ENCODE data around the gene RBM44.

Gene RBM44

GRCh38 chr2:237870126-237870525 lies 71.5 kb downstream of the RBM44 start:
- no peak for DNase-seq (ENCODE audit: low read depth in 2 of 2)

- DNase-seq (ENCODE audit: low read depth in 2 of 2): no peak
Observed at GRCh38 chr2:237870754-237871651, 72.4 kb downstream of the RBM44 start.

- no peak for DNase-seq (ENCODE audit: low read depth in 2 of 2)
Observed at GRCh38 chr2:237872178-237872887, 73.8 kb downstream of the RBM44 start.

DNA sequence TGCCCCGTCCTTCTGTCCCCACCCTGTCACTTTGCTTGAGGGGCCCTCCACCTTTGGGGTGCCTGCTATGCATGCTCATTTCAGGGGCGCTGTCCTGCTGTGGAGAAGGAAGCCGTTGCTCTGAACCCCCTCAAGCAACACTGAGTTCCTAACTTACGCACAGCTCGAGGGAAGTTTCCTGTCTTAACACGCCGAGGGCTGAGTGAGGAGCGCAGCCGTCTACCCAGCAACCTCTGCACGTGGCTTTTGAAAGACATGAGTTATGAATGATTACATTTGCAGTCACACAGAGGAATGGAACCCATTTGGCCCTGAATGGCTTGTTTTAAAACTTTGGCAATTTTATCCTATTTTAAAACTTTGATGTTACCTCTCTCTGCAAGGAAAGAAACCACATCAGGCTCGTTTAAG lies 74.8 kb downstream of the RBM44 start:
- no peak for DNase-seq (ENCODE audit: low read depth in 2 of 2)

DNA sequence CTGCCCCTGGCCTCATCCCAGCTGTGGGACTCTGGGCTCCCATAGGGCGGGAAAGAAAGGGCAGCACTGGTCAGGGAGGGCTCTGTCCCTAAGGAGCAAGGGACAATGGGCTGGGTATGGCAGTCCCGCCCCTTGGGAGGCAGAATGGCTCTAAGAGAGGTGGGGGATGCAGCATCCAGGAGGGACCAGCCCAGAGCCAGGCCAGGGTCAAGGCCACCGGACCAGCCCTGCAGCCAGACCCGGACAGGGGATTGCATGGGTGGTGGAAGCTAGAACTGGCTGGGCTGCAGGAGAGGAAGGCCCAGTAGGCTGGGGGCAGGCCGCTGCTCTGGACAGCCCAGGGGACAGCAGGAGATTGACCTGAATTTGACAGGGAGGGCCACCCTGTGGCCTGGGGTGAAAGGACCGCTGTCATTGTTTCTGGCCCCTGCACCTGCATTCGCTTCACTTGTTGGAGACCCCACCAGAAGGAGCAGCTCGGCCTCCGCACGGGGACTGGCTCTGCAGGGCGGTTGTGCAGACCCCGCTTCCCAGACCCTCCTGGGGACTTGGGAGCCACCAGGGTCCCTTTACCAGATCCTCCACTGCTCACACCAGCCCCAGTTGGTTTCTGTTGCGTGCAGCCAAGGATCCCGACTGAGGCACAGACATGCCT lies 75.4 kb downstream of the RBM44 start:
- DNase-seq (ENCODE audit: low read depth in 2 of 2): no peak

- DNase-seq (ENCODE audit: low read depth in 2 of 2): no peak
Observed at GRCh38 chr2:237874585-237875161, 76.1 kb downstream of the RBM44 start.

- no peak for DNase-seq (ENCODE audit: low read depth in 2 of 2)
Observed at GRCh38 chr2:237875256-237876060, 76.9 kb downstream of the RBM44 start.

DNA sequence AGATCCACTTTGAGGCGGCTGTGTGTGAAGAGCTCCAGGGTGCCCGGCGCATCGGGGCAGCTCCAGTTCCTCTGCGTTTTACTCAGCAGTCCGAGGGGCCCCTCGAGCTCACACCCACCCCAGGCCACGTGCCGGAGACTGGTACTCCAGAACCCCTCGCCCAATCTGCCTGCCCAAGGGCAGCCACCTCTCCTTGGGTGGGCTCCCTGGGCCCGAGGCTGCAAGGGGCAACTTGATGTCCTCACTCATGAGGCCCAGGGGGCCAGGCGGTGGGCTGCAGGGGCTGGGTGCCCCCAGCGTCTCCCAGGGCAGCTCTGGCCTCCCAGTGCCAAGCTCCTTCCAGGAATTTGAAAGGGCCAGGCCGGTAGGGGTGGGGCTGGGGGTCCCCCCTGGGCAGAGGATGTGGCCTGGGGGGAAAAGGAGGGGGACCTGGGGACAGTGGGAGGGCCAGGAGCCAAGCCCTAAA lies 77.5 kb downstream of the RBM44 start:
- no peak for DNase-seq (ENCODE audit: low read depth in 2 of 2)

DNA sequence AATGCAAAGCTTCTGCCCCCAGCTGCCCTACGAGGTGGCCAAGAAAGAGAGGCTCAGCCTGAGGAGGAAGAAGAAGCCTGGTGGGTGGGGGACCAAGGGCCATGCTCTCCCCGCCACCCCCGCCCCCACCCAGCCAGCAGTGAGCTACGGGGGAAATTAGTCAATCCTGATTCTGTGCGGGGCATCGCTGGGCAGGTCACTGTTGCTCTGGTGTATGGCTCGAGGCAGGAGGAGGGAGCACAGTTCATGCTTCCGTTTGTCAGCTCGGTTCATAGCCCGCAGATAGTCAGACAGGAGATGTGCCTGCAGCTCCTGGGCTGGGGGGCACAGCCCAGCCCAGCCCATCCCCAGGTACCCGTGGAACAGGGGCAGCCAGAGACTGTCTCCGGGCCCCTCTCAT lies 78.0 kb downstream of the RBM44 start:
- no peak for DNase-seq (ENCODE audit: low read depth in 2 of 2)

DNA sequence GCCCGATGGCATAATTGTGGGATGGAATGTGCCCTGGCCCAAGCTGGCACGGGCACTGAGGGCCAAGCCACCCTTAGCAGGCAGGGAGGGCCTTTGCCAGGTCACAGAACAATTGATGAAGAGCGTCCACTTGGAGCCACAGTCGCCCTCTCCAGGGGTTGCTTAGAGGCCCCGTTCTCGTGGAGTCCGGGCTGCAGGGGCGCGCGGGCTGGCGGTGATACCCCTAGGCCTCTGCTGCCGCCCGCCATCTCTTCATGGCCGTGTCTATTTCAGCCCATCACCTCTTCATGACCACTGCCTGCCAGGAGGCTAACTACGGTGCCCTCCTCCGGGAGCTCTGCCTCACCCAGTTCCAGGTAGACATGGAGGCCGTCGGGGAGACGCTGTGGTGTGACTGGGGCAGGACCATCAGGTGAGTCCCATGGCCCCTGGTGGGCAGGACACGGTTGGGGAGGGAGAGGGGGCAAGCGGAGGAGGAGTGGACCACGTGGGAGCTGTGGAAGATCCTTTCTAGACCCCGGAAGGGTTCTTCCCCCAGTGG lies 78.4 kb downstream of the RBM44 start:
- no peak for DNase-seq (ENCODE audit: low read depth in 2 of 2)

DNA sequence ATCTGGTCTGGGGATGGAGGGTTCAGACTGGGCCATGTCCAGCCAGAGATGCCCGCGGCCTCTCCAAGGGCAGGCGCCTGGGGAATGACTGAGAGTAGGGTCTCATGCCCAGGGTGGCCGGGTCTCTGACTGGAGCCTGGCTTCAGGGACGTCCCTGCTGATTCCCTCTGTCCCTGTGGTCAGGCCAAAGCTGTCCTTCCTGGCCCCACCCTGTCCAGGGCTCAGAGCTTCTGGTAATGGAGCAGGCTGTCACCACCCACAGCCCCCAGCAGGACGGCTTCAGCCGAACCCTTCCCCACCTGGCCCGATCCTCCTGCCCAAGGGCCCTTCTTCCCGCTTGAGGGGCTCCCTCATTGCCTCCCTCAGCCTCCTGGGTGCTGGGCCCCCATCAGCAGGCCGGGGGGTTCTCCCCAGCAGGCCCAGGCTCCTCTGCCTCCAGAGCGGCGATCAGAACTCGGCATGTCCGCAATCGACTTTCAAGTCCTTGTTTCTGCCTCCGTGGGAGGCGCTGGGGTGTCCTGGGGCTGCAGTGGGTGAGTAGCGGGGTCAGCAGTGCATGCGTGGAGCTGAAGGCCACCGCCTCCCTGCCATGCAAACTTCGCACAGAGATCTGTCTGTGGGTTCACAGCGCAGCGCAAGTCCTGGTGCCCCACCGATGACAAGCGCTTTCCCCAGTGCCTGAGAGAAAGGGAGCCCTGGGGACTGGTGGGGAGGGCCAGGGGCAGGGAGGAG lies 79.2 kb downstream of the RBM44 start:
- no peak for DNase-seq (ENCODE audit: low read depth in 2 of 2)

DNA sequence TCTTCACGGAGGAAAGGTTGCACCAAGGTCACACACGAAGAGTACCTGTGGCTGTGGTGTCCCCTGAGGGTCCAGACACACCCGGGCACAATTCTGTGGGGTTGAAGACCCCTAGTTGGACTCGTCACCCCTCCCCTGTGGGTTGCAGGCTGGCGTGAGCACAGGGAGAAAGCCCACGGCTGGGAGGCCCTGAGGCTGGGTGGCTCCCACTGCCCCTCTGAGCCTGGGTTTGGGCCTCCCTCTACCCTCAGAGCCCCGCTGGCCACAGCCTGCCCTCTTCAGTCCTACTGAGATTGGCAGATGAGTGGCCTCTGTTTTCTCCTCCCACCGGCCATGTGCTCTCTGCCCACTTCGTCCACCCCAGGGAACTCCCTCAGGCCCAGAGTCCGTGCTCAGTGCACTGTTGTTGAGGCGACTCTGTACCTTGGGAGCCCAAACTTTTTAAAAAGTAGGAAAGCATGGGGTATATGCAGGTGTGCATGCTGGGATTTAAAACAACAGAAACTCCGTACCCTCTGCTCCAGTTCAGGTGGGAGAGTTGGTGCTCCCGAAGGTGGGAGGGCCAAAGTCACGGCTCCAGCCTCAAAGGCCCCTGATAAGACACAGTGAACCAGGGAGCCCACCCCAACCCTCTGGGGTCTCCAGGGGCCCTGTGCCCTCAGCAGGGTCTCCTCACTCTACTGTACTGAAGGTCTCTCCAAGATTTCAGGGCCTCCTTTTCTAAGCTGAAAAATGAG lies 79.9 kb downstream of the RBM44 start:
- DNase-seq (ENCODE audit: low read depth in 2 of 2): no peak

GRCh38 chr2:237879058-237879430 lies 80.5 kb downstream of the RBM44 start:
- DNase-seq (ENCODE audit: low read depth in 2 of 2): no peak

DNA sequence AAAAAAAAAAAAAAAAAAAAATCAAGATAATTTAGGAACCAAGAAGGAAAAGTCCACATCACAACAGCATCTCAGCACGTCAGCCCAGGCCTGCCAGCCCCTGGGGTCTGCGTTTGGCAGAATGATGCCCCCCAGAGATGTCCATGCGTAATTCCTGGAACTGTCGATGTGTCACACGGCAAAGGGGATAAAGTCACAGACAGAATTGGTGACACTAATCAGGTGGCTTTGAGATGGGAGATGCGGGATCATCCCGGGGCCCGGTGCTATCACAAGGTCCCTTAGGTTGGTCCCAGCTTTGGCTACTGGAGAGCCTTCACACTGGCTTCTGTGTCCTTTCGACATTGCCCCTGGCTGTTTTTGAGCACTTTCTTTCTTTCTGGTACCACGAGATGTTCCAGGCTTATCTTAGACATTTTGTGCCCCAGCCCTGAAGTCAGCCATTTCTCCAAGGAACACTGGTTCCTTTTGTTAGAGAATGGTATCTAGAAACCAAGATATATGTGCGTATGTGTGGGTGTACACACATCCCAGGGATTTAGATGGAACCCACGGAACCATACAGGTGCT lies 81.5 kb downstream of the RBM44 start:
- DNase-seq (ENCODE audit: low read depth in 2 of 2): no peak

- no peak for DNase-seq (ENCODE audit: low read depth in 2 of 2)
Observed at GRCh38 chr2:237882510-237883481, 84.2 kb downstream of the RBM44 start.

DNA sequence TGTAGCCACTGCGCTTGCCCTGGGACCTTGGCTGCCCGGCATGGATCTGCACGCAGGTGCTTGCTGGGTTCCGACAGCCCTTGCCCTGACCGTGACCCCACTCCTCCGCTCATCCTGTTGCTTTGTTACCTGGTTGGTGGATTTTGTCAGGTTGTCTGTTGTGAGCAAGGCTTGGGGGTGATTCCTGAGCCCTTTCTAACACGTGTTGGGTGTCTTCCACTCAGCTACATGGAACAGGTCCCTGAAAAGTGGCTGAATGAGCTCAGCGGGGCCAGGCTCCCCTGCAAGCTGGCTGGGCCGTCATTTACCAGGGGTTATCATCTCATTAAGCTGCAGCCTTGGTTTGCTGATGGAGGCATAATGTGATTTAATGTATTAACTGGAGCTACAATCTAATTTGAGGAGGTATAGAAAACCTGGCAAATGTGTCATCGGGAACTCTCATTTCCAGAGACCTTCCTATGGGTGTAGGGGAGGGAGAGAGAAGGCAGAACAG lies 85.4 kb downstream of the RBM44 start:
- DNase-seq (ENCODE audit: low read depth in 2 of 2): no peak

- DNase-seq (ENCODE audit: low read depth in 2 of 2): no peak
Observed at GRCh38 chr2:237884681-237885080, 86.1 kb downstream of the RBM44 start.
